Fibroblast of skin of abdomen (primary cell): Measurements from ENCODE around the gene FKBP15. TPM values are rescaled to one million over a fixed set of nuclear protein-coding genes. Genes with fewer than 3 reads are reported as not detected.
A peak's percentile ranks its signal among the peaks of the same experiment; 100 is the strongest.
"Not testable (repeated sequence)": the region's sequence is repeated elsewhere in the genome, so short reads cannot be mapped to it uniquely, and the experiment has no call there.

Experiments
- DNase-seq: peaks from one replicate; pipeline ENCODE4 v3.0.0-alpha.2; 2013
- polyA plus RNA-seq, 2 experiments: library from polyadenylated mRNA; unstranded; fragments of 120-200 nt; gene quantifications; one replicate each; pipeline ENCODE4 v1.2.1, GENCODE V29; 2013; ENCODE audit not compliant: insufficient read length in 2 of 2

FKBP15 gene, protein sequence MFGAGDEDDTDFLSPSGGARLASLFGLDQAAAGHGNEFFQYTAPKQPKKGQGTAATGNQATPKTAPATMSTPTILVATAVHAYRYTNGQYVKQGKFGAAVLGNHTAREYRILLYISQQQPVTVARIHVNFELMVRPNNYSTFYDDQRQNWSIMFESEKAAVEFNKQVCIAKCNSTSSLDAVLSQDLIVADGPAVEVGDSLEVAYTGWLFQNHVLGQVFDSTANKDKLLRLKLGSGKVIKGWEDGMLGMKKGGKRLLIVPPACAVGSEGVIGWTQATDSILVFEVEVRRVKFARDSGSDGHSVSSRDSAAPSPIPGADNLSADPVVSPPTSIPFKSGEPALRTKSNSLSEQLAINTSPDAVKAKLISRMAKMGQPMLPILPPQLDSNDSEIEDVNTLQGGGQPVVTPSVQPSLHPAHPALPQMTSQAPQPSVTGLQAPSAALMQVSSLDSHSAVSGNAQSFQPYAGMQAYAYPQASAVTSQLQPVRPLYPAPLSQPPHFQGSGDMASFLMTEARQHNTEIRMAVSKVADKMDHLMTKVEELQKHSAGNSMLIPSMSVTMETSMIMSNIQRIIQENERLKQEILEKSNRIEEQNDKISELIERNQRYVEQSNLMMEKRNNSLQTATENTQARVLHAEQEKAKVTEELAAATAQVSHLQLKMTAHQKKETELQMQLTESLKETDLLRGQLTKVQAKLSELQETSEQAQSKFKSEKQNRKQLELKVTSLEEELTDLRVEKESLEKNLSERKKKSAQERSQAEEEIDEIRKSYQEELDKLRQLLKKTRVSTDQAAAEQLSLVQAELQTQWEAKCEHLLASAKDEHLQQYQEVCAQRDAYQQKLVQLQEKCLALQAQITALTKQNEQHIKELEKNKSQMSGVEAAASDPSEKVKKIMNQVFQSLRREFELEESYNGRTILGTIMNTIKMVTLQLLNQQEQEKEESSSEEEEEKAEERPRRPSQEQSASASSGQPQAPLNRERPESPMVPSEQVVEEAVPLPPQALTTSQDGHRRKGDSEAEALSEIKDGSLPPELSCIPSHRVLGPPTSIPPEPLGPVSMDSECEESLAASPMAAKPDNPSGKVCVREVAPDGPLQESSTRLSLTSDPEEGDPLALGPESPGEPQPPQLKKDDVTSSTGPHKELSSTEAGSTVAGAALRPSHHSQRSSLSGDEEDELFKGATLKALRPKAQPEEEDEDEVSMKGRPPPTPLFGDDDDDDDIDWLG
- 23.0 TPM for polyA plus RNA-seq (2013, experiment 1 of 2; ENCODE audit: insufficient read length)
- polyA plus RNA-seq (2013, experiment 2 of 2; ENCODE audit: insufficient read length): 22.7 TPM

- peak; percentile 99 for DNase-seq
Measured at GRCh38 chr9:113221003-113221799, at the start of gene FKBP15, which contains the start of gene SLC31A1. Gene FKBP15 (minus strand): TSS chr9:113221277. CDS start chr9:113221243, 34 bp downstream. Gene SLC31A1 (plus strand): TSS chr9:113221544. CDS start chr9:113256149, 34,605 bp downstream.

- DNase-seq: no peak
Measured at GRCh38 chr9:113269871-113270270, 48.8 kb upstream of the FKBP15 start.

DNA sequence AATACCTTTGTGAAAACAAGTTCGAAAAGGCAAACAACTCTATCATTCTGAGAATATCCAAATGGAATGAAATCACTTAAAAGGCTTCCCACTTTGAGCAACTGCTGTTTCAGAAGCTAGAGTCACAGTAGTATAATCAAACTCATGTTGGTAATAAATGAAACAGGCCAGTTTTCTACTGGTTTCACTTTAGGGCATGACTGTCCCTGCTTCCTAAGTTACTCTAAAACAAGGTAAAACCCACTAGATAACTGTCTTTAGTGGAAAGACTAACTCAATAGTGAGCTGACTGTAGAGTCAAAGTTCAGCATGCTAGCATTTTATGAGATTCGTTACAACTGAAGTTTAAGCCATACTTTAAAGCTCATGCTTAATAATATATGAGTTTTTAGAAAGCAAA, 48.3 kb upstream of the FKBP15 start:
- DNase-seq: no peak

- no peak for DNase-seq
Measured at GRCh38 chr9:113267911-113268566, 47.0 kb upstream of the FKBP15 start.

DNA sequence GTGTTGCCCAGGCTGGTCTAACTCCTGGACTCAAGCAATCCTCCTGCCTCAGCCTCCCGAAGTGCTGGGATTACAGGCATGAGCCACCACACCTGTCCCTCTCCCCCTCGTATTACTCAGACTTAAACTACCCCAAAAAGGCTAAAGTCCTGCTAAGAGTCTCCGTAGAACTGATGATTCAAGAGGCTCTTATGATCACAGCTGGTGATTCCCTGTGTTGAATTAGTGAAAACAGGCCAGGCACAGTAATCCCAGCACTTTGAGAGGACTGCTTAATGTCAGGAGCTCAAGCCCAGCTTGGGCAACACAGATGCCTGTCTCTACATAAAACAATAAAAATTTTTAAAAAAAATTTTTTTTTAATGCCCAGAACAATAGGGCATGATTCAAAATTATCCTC, 45.1 kb upstream of the FKBP15 start:
- DNase-seq: no peak

DNA sequence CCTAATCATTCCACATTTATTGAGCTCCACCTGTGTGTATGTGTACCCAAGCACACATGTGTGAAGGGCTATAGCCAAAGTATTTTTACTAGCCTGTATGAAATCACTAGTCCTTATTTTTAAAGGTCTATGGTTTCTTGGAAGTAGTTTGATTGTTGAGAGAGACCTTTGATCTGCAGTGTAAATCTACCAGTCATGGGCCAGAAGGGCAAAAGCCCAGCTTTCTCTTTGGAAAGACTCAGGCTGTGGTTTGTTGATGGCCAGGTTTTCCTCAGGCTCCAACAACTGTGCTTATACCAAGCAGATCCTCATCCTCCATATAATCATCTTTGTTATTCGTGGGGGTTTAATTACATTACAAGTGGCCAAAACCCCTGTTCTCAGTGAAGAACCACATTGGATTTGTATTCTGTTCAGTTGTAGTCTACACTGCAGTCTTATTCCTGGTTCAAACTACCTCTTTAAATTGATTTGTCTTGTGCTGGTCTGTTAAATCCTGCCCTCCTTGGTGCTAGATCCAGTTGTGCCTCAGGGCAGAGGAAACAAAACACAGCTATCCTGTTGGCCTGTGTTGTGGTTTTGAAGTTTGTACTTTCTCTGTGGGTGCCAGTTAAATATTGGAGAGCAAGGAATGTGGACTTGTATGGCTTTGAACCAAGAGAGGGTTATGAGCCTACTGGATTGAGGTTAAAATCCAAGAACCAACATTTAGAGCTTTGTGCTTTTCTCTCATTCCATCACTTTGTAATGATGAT, 41.0 kb upstream of the FKBP15 start:
- no peak for DNase-seq

GRCh38 chr9:113258282-113258681, 37.2 kb upstream of the FKBP15 start:
- DNase-seq: no peak

DNA sequence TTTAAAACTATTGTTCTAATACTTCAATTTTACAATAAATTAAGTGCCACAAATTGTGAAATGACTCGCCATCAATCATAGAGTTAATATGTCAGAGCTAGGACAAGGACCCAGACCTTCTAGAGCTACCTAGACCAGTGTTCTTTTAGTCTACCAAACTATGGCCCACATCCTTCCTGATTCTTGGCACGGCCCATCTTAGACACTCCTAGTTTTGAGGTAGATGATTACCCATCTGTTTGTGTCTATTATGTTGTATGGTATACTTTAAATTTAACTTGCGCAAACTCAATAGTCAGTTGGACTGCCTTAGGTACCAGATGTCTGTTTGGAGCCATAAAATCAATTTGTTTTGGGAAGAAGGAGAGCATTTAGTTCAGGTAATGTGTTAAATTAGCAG, 36.8 kb upstream of the FKBP15 start:
- DNase-seq: no peak

DNA sequence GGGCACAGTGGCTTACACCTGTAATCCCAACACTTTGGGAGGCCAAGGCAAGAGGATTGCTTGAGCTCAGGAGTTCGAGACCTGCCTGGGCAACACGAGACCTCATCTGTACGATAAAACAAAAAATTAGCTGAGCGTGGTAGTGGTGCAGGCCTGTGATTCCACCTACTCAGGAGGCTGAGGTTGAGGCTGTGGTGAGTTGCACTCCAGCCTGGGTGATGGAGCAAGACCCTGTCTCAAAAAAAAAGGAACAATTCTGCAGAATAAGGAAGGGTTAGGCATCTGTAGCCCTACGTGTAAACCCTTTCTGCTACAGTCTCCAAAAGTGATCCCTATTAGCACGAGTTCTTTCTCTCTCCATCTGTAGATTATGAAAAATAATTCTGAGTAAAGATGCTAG, 34.4 kb upstream of the FKBP15 start:
- DNase-seq: no peak

GRCh38 chr9:113254991-113255390, 33.9 kb upstream of the FKBP15 start:
- no peak for DNase-seq

- no peak for DNase-seq
Measured at GRCh38 chr9:113250807-113251206, 29.7 kb upstream of the FKBP15 start.

- DNase-seq: not testable (repeated sequence)
Measured at GRCh38 chr9:113249661-113250060, 28.6 kb upstream of the FKBP15 start.

DNA sequence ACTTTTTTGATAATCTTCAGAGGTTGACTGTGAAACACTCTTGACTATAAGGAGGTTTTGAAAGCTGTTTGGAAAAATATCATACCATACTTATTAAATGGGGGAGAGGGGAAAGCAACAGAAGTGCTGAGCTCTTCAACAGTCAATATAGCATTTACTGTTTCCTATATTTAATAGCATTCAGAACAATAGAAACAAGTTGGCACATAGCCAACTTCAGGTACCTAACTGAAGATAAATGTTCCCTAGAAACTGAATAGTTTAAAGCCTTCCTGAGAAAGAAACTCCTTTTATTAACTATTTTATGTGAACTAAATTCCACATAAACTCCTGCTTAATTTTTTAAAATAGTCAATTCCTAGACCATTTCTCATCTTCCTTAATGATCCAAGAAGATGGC, 26.6 kb upstream of the FKBP15 start:
- DNase-seq: no peak

GRCh38 chr9:113246928-113247327, 25.9 kb upstream of the FKBP15 start:
- DNase-seq: no peak

DNA sequence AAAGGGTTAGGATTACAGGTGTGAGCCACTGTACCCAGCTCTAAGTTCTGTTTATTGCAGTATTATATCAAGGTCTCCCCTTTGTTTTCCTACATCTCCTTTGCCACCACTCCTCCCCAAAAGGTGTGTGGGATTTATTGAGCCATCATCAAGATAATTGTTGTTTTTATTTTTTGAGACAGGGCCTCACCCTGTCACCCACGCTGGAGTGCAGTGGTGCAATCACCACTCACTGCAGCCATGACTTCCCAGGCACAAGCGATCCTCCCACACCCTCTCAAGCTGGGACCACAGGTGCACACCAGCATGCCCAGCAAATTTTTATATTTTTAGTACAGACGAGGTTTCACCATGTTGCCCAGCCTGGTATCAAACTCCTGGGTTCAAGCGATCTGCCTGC, 24.8 kb upstream of the FKBP15 start:
- no peak for DNase-seq

GRCh38 chr9:113244556-113244955, 23.5 kb upstream of the FKBP15 start:
- no peak for DNase-seq

- no peak for DNase-seq
Measured at GRCh38 chr9:113241161-113241560, 20.1 kb upstream of the FKBP15 start.

DNA sequence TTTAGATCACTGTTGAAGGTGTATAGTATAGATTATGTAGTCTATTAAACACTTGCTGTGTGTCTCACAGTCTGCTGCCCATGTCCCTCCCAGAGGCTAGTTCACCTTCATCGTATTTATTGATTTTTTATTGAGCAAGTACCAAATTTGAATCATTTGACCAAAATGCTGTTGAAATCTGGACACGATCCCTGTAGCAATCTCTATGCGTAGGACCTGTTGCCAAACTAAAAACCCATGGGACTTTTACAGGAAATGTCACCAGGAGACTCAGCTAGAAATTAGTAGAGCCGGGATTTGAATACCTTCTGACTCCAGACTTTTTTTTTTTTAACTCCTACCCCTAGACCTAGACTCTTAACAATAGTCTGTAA, 17.8 kb upstream of the FKBP15 start:
- no peak for DNase-seq

DNA sequence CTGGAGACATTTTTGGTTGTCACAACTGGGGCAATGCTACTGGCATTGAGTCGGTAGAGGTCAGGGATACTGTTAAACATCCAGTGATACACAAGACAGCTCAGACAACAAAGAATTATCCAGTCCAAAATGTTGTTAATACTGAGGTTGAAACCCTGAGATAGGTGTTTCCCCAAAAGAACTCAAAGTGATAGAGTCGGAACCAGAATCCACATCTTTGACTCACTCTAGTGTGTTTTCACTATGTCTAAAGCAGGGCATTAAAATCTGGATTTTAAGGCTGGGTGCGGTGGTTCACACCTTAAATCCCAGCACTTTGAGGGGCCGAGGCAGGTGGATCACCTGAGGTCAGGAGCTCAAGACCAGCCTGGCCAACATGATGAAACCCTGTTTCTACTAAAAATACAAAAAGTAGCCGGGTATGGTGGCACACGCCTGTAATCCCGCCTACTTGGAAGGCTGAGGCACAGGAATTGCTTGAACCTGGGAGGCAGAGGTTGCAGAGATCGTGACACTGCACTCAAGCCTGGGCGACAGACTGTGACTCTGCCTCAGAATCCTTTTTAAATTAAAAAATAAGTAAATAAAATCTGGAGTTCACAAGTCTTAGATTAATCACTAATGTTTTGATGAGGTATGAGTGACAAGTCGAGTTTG, 17.3 kb upstream of the FKBP15 start:
- no peak for DNase-seq

DNA sequence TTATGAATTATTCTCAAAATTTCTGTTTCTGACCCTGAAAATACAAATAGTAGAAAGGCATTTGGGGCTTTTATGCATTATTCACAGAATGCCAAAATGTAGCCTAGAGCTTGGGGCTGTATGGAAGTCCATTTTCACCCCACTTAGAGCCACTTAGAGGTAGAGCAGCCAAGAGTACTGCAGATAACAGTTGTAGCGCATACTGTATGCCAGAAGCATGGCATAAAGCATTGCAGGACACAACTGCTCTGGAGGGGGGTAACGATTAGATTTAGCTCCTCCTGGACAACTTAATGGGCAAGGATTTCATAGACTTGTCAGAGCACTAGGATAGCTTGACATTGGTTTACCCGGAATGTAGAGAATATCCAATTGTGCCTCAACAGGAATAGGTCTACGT, 15.9 kb upstream of the FKBP15 start:
- no peak for DNase-seq
